HG03196 (cell line): ENCODE data around the gene MLN.

Experiments used
- ATAC-seq: cut with Tn5 transposase; IDR thresholded peaks from one replicate; pipeline ENCODE4 v1.9.1; 2021; ENCODE audit not compliant: unreplicated experiment

The MLN gene

GRCh38 chr6:33803571-33804053 is at the start of gene MLN:
Gene MLN (minus strand): TSS chr6:33804003. CDS start chr6:33801163, 2,840 bp downstream.
- ATAC-seq = no peak

DNA sequence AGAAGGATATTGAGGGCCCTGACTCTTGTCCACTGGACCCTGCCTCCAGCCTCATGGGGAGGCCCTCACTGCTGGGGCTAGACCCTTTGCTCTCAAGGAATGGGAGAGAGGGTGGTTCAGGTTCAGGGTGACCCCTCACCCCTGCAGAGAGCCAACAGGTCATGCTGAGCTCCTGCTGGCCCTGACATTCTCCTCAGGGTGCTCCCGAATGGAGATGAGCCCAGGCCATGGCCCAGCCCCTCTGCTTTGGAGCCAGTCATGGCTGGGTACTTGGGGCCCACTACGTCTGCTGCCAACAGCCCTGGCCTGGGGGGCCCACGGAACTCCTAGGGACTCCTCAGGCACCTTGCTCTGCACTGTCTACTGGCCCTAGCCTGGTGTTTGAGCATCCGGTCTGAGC is 49.2 kb upstream of the MLN start:
- ATAC-seq = no peak

GRCh38 chr6:33851959-33852358 is 48.2 kb upstream of the MLN start:
- ATAC-seq = no peak

DNA sequence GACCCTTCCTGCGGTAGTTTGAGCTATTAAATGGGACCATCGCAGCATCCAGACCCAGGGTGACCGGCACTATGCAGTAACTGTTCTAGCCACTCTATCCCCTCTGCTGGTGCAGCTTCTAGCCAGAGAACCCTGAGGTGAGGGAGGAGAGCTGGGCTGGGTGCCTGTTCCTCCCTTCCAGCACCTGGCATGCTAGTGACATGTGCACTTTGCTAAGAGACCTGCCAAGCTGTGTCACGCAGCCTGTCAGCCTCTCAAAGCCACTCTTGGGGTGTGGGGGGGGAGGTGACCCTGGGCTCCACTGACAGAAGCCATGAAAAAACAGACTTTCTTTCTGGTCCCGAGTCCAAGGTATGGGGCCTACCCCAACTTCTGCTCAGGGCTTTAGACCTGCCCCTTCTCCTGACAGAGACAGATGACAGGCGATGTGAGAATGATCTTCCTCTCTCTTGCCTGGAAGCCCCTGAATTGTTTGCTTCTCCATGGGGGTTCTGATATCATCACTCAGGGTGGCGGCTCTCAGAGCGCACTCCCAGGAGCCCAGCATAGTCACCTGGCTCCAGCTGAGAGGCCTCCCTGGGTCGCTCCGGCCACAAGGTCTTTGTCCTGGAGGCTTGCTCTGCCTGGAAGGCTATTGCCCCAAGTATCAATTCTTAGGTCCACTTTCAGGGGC is 47.2 kb upstream of the MLN start:
- no peak for ATAC-seq

- ATAC-seq = no peak
Measured at GRCh38 chr6:33850296-33850695, 46.5 kb upstream of the MLN start.

GRCh38 chr6:33849500-33850075 is 45.8 kb upstream of the MLN start:
- no peak for ATAC-seq

- ATAC-seq = no peak
Measured at GRCh38 chr6:33848484-33848883, 44.7 kb upstream of the MLN start.

GRCh38 chr6:33847867-33848266 is 44.1 kb upstream of the MLN start:
- no peak for ATAC-seq

DNA sequence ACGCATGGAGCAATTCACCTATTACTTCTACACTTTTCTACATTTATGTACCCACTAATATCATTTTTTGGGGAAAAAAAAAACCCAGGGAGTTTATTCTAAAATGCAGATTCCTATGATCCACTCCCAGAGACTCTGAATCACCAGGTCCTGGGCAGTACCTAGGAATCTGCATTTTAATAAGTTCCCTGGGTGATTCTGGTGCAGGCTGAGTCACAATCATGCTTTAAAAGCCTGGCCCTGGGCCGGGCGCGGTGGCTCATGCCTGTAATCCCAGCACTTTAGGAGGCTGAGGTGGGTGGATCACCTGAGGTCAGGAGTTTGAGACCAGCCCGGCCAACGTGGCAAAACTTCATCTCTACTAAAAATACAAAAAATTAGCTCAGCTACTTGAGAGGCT is 43.3 kb upstream of the MLN start:
- ATAC-seq = no peak

- no peak for ATAC-seq
Measured at GRCh38 chr6:33846226-33846625, 42.4 kb upstream of the MLN start.

GRCh38 chr6:33845031-33845745 is 41.4 kb upstream of the MLN start:
- no peak for ATAC-seq

- ATAC-seq = no peak
Measured at GRCh38 chr6:33843131-33844121, 39.6 kb upstream of the MLN start.

- ATAC-seq = no peak
Measured at GRCh38 chr6:33841868-33842267, 38.1 kb upstream of the MLN start.

DNA sequence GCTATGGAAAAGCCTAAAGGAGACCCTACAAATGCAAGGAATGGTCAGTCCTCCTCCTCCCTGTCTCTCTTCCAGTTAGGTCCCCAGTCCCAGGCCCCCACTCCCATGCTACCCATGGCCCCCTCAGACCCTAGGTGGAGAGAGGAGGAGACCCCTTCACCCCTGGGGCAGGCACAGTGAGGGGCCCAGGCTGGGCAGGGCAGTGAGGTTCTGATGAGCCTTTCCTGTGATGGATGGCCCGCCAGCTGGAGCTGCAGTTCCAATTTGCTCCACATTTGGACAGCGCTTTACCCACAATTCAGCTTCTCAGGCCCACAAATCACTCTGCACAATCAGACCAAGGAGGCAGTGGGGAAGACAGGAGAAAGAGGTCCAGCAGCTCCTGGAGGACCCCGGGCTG is 37.3 kb upstream of the MLN start:
- no peak for ATAC-seq

GRCh38 chr6:33840048-33840926 is 36.5 kb upstream of the MLN start:
- ATAC-seq = no peak

- ATAC-seq = no peak
Measured at GRCh38 chr6:33839399-33840047, 35.7 kb upstream of the MLN start.

GRCh38 chr6:33838983-33839382 is 35.2 kb upstream of the MLN start:
- ATAC-seq = no peak

DNA sequence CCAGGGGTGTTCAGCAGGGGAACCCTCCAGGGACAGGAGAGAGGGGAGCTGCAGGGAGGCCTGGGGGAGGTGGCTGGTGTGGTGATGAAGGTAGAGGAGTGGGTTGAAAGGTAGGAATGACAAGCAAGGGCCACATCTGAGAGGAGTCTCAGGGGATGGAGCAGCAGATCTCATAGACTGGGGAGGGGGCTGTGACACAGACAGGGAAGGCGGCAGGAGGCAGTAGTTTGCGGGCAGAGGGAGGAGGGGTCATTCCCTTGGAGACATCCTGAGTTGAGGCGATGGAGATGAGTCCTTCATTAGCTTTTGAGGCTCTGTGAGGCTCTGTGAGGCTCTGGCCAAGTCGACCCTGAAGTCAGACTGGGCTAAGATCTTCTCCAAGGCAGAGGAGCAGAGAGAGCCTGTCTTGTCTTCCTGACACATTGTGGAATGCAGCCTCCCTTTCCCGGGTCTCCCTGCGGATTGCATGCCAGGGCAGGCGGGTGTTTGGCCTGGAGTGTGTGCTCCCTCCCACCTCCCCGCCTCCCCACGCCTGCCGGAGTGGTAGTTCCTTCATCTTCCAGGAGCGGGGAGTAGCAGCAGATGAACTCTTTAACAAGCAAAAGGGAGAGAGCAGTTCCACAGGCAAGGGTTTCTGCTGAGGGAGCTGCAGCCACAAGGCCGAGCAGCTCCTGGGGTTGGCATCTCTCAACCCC is 34.3 kb upstream of the MLN start:
- ATAC-seq = no peak
